Femur (tissue), 1 donor: Measurements from ENCODE around the gene LITAF.
"Not testable (repeated sequence)": the region's sequence is repeated elsewhere in the genome, so short reads cannot be mapped to it uniquely, and the experiment has no call there.

ENCODE experiments used
- DNase-seq: peaks from one replicate; pipeline ENCODE4 v3.0.0-alpha.2; 2017

Gene LITAF

GRCh38 chr16:11597235-11598095, 10.7 kb upstream of the LITAF start:
- DNase-seq = peak; percentile 77

GRCh38 chr16:11596572-11597226, 10.0 kb upstream of the LITAF start:
- DNase-seq = no peak

- DNase-seq = no peak
Observed at GRCh38 chr16:11593581-11593980, 6.9 kb upstream of the LITAF start.

GRCh38 chr16:11593076-11593475, 6.4 kb upstream of the LITAF start:
- DNase-seq = not testable (repeated sequence)

- DNase-seq = not testable (repeated sequence)
Observed at GRCh38 chr16:11591630-11592029, 4.9 kb upstream of the LITAF start.

- no peak for DNase-seq
Observed at GRCh38 chr16:11589198-11589550, 2.5 kb upstream of the LITAF start.

- no peak for DNase-seq
Observed at GRCh38 chr16:11588321-11589197, 1.8 kb upstream of the LITAF start.

- no peak for DNase-seq
Observed at GRCh38 chr16:11587643-11588247, 1.0 kb upstream of the LITAF start.

- no peak for DNase-seq
Observed at GRCh38 chr16:11586378-11586855, 302 bp downstream of the LITAF start.

- DNase-seq = peak; percentile 52
Observed at GRCh38 chr16:11585460-11586377, 1.0 kb downstream of the LITAF start.

- no peak for DNase-seq
Observed at GRCh38 chr16:11583889-11584565, 2.7 kb downstream of the LITAF start.

- DNase-seq = no peak
Observed at GRCh38 chr16:11583166-11583565, 3.6 kb downstream of the LITAF start.

- no peak for DNase-seq
Observed at GRCh38 chr16:11582157-11582814, 4.4 kb downstream of the LITAF start.

GRCh38 chr16:11581678-11582077, 5.0 kb downstream of the LITAF start:
- DNase-seq = no peak

- DNase-seq = no peak
Observed at GRCh38 chr16:11580451-11581086, 6.2 kb downstream of the LITAF start.

GRCh38 chr16:11577290-11577660, 9.4 kb downstream of the LITAF start:
- not testable (repeated sequence) for DNase-seq

GRCh38 chr16:11576427-11577289, 10.1 kb downstream of the LITAF start:
- DNase-seq = no peak

GRCh38 chr16:11575223-11575589, 11.5 kb downstream of the LITAF start:
- DNase-seq = no peak
